Stimulated activated CD4-positive, alpha-beta T cell treated with anti-CD3 and anti-CD28 coated beads, TNF-alpha, amount 100 ng/mL, for 4 hours (primary cell): Measurements from ENCODE around the gene RPUSD2.

Experiments
- DNase-seq, 3 experiments: peaks; one replicate each; pipeline ENCODE4 v3.0.0-alpha.2; 2020; ENCODE audit warnings: low read depth in 3 of 3

RPUSD2 gene

DNA sequence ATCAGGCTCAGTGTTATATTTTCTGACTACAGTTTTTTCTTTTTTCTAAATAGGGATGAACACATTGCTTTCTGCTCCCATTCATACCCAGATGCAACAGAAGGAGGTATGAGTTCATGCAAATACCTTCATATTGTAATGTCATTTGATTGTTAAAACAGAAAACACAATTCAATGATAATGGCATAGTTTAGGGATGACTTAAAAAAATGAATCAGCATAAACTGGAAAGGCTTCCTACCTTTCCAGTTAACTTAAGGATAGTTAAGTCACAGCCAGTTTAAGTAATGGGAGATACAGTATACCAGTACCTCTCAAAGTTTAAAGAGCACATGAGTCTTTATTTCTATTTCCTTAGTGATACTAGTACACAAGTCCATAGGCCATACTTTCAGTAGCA is 49.8 kb downstream of the RPUSD2 start:
- DNase-seq = no peak

GRCh38 chr15:40623361-40623760 is 54.3 kb downstream of the RPUSD2 start:
- no peak for DNase-seq
